Loucy (cell line): Measurements from ENCODE around the gene CYP21A2.
"Not testable (repeated sequence)": the region's sequence is repeated elsewhere in the genome, so short reads cannot be mapped to it uniquely, and the experiment has no call there.

Experiments
- H2AFZ ChIP-seq: fragments of 200-600 bp; sonication (generic); 2 replicates; pipeline ENCODE4 v1.6.0; 2016; ENCODE audit warnings: antibody characterized with exemption, mild to moderate bottlenecking, low read length, moderate library complexity
- H3F3A ChIP-seq: fragments of 200-600 bp; 2 replicates; pipeline ENCODE4 v1.6.0; 2016; ENCODE audit warnings: antibody characterized with exemption, low read depth, mild to moderate bottlenecking
- H3K27me3 ChIP-seq: fragments of 200-600 bp; sonication (generic); 2 replicates; pipeline ENCODE4 v1.6.1; 2014; ENCODE audit warnings: low read length, mild to moderate bottlenecking; ENCODE audit not compliant: insufficient read depth, poor library complexity, severe bottlenecking
- H3K36me3 ChIP-seq: fragments of 200-600 bp; sonication (generic); 2 replicates; pipeline ENCODE4 v1.6.1; 2016; ENCODE audit warnings: low read length; ENCODE audit not compliant: insufficient read depth
- H3K4me1 ChIP-seq: fragments of 200-600 bp; sonication (generic); 2 replicates; pipeline ENCODE4 v1.5.1; 2014; ENCODE audit warnings: low read length, mild to moderate bottlenecking; ENCODE audit not compliant: insufficient read depth, poor library complexity, severe bottlenecking
- H3K4me2 ChIP-seq: fragments of 200-600 bp; sonication (generic); 2 replicates; pipeline ENCODE4 v1.6.0; 2014; ENCODE audit warnings: antibody characterized with exemption, low read length, low read depth, mild to moderate bottlenecking; ENCODE audit not compliant: poor library complexity, severe bottlenecking
- H3K4me3 ChIP-seq: fragments of 200-600 bp; sonication (generic); 2 replicates; pipeline ENCODE4 v1.5.1; 2014; ENCODE audit warnings: low read length, mild to moderate bottlenecking, mixed read lengths; ENCODE audit not compliant: poor library complexity, severe bottlenecking
- H3K79me2 ChIP-seq: fragments of 200-600 bp; sonication (generic); 2 replicates; pipeline ENCODE4 v1.6.1; 2014; ENCODE audit warnings: low read length; ENCODE audit not compliant: insufficient read depth
- H3K9ac ChIP-seq: fragments of 200-600 bp; sonication (generic); 2 replicates; pipeline ENCODE4 v1.6.0; 2014; ENCODE audit warnings: mild to moderate bottlenecking, low read depth, low read length, moderate library complexity; ENCODE audit not compliant: poor library complexity, severe bottlenecking
- H3K9me2 ChIP-seq: fragments of 200-600 bp; sonication (generic); replicated peaks from 2 replicates; pipeline ENCODE4 v1.6.1; 2016; ENCODE audit warnings: low read depth, low read length, mixed read lengths
- H3K9me3 ChIP-seq: fragments of 200-600 bp; sonication (generic); 2 replicates; pipeline ENCODE4 v1.6.1; 2014; ENCODE audit warnings: mild to moderate bottlenecking, antibody characterized with exemption, low read length, low read depth; ENCODE audit not compliant: insufficient read depth
- H4K20me1 ChIP-seq: fragments of 200-600 bp; sonication (generic); 2 replicates; pipeline ENCODE4 v1.6.0; 2014; ENCODE audit warnings: antibody characterized with exemption, low read length, mild to moderate bottlenecking; ENCODE audit not compliant: insufficient read depth, poor library complexity, severe bottlenecking
- CTCF ChIP-seq: fragments of 200-600 bp; sonication (generic); conservative IDR thresholded peaks from 2 replicates; pipeline ENCODE4 v1.5.1; 2014; ENCODE audit warnings: mild to moderate bottlenecking, antibody characterized with exemption, low read length
- EZH2phosphoT487 ChIP-seq: fragments of 200-600 bp; IDR thresholded peaks from 2 replicates; pipeline ENCODE4 v1.6.1; 2018; ENCODE audit warnings: antibody characterized with exemption, mild to moderate bottlenecking, moderate library complexity, borderline replicate concordance

The CYP21A2 gene

GRCh38 chr6:32060966-32061655 lies 22.9 kb downstream of the CYP21A2 start:
- no peaks in the 10 kb centered on the region for H3K4me1 ChIP-seq
- H3K4me3 ChIP-seq, result no peak overlapping the region
- H3K36me3 ChIP-seq, result no peaks in the 10 kb centered on the region
- no peaks in the 10 kb centered on the region for H3K79me2 ChIP-seq
- H3K9ac ChIP-seq, result no peak overlapping the region
- H3F3A ChIP-seq, result no peaks in the 10 kb centered on the region
- no peaks in the 10 kb centered on the region for H4K20me1 ChIP-seq
- no peak overlapping the region for H3K4me2 ChIP-seq
- H3K27me3 ChIP-seq, result no peaks in the 10 kb centered on the region
- no peaks in the 10 kb centered on the region for H3K9me3 ChIP-seq
- no peaks in the 10 kb centered on the region for H3K9me2 ChIP-seq
- H2AFZ ChIP-seq, result no peak overlapping the region
- TF ChIP-seq EZH2phosphoT487 (no peak), CTCF (no peak)

- Histone ChIP-seq H3K4me2 (no peak overlapping the region), H4K20me1 (no peaks in the 10 kb centered on the region), H2AFZ (no peak overlapping the region)
Measured at GRCh38 chr6:32064706-32065105, 26.5 kb downstream of the CYP21A2 start.

GRCh38 chr6:32067521-32067920 lies 29.3 kb downstream of the CYP21A2 start:
- H3K27me3 ChIP-seq, H3K4me1 ChIP-seq, H3K36me3 ChIP-seq, H3F3A ChIP-seq, H3K4me2 ChIP-seq, H3K9me2 ChIP-seq, H2AFZ ChIP-seq, H3K79me2 ChIP-seq, H3K4me3 ChIP-seq, H3K9ac ChIP-seq, H3K9me3 ChIP-seq, H4K20me1 ChIP-seq: not testable (repeated sequence)

More at GRCh38 chr6:32064706-32065105, 26.5 kb downstream of the CYP21A2 start:
- H3K4me3 ChIP-seq, result no peak overlapping the region
- TF ChIP-seq CTCF (no peak), EZH2phosphoT487 (no peak)
- H3K9ac ChIP-seq, result no peak overlapping the region
- no peaks in the 10 kb centered on the region for H3K27me3 ChIP-seq
- H3K4me1 ChIP-seq, result no peaks in the 10 kb centered on the region
- H3F3A ChIP-seq, result no peaks in the 10 kb centered on the region
- H3K36me3 ChIP-seq, result no peaks in the 10 kb centered on the region
- no peaks in the 10 kb centered on the region for H3K9me3 ChIP-seq
- H3K9me2 ChIP-seq, result no peaks in the 10 kb centered on the region
- H3K79me2 ChIP-seq, result no peaks in the 10 kb centered on the region

GRCh38 chr6:32068315-32068714 lies 30.1 kb downstream of the CYP21A2 start:
- H3K36me3 ChIP-seq, H3K4me2 ChIP-seq, H3K27me3 ChIP-seq, H3K9ac ChIP-seq, H3F3A ChIP-seq, H3K4me1 ChIP-seq, H2AFZ ChIP-seq, H3K9me2 ChIP-seq, H4K20me1 ChIP-seq, H3K79me2 ChIP-seq, H3K9me3 ChIP-seq, H3K4me3 ChIP-seq: not testable (repeated sequence)
